K562 (cell line): Measurements from ENCODE around the gene IL21.

Source experiments
- ATF6 ChIP-seq: sonication (generic); formaldehyde crosslinking; IDR thresholded peaks from 2 replicates; pipeline ENCODE4 v1.4.0; 2020; ENCODE audit warnings: mild to moderate bottlenecking, missing genetic modification reagents
- EGR1 ChIP-seq: fragments of 450-650 bp; conservative IDR thresholded peaks from 2 replicates; pipeline ENCODE4 v1.6.1; 2017; ENCODE audit warnings: mild to moderate bottlenecking
- TF ChIP-seq, protein P1 (sequence below), 2 experiments: IDR thresholded peaks; 2 replicates each; pipeline ENCODE4 v1.6.1; 2012; ENCODE audit warnings: improper control_type of control experiment in 2 of 2, low read depth in 2 of 2, low read length in 2 of 2, borderline replicate concordance in 1 of 2

GRCh38 chr4:122658818-122659295, 38.0 kb upstream of the IL21 start:
- TF ChIP-seq ATF6 (CRISPR knock-in tag) (no peak), EGR1 (no peak)
- TF ChIP-seq, protein P1, sequence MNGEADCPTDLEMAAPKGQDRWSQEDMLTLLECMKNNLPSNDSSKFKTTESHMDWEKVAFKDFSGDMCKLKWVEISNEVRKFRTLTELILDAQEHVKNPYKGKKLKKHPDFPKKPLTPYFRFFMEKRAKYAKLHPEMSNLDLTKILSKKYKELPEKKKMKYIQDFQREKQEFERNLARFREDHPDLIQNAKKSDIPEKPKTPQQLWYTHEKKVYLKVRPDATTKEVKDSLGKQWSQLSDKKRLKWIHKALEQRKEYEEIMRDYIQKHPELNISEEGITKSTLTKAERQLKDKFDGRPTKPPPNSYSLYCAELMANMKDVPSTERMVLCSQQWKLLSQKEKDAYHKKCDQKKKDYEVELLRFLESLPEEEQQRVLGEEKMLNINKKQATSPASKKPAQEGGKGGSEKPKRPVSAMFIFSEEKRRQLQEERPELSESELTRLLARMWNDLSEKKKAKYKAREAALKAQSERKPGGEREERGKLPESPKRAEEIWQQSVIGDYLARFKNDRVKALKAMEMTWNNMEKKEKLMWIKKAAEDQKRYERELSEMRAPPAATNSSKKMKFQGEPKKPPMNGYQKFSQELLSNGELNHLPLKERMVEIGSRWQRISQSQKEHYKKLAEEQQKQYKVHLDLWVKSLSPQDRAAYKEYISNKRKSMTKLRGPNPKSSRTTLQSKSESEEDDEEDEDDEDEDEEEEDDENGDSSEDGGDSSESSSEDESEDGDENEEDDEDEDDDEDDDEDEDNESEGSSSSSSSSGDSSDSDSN (IDR thresholded peaks at IDR 0.05; ENCODE audit: borderline replicate concordance in 1 of 2, low read depth in 2 of 2, low read length in 2 of 2) = no peak
